Activated CD4-positive, alpha-beta T cell treated with anti-CD3 and anti-CD28 coated beads, Interleukin-2, amount 50 U/mL, for 1 hour (primary cell): ENCODE data around the gene ATF6.

Source experiments
- DNase-seq: peaks from one replicate; pipeline ENCODE4 v3.0.0-alpha.2; 2020

The ATF6 gene

GRCh38 chr1:161838362-161838761 lies 72.2 kb downstream of the ATF6 start:
- DNase-seq = no peak

GRCh38 chr1:161838885-161839284 lies 72.8 kb downstream of the ATF6 start:
- no peak for DNase-seq

GRCh38 chr1:161839591-161839990 lies 73.5 kb downstream of the ATF6 start:
- no peak for DNase-seq

DNA sequence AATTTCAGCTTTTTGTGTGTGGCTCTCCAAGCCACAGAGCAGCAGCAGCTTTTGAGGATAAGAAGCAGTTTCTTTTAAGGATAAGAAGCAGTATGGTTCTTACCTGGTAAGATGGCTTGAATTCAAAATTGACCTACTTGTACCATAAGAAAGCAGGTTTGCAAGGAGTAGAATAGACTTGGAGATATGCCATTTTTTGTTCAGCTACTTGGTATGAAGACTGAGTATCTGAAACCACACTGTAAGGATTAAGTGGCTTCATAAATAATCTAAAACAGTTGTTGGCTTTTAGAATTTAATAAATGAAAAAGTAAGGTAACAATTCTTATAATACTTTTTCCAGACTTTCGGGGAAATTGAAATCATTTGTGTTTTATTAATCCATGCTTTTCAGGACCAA lies 74.2 kb downstream of the ATF6 start:
- DNase-seq = no peak

- DNase-seq = no peak
Observed at GRCh38 chr1:161843156-161843555, 77.0 kb downstream of the ATF6 start.

- no peak for DNase-seq
Observed at GRCh38 chr1:161844696-161845095, 78.6 kb downstream of the ATF6 start.

- no peak for DNase-seq
Observed at GRCh38 chr1:161848676-161849075, 82.6 kb downstream of the ATF6 start.

DNA sequence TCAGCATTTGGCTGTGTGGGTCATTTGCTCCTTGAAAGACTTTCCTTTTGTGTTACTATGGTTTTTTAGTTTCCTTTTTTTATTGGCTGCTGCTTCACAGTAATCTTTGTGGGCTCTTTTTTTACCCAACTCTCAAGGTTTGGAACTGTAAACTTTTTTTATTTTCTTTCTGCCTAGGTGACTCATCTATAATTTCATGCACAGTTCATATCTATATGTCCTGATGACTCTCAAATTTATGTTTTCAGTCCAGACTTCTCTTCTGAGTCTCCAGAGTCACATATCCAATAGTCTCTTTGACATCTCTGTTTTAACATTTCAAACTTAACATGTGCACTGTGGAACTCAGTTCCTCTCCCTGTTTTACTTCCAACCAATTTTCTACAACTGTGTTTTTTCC lies 83.4 kb downstream of the ATF6 start:
- DNase-seq = no peak

GRCh38 chr1:161855260-161855659 lies 89.1 kb downstream of the ATF6 start:
- no peak for DNase-seq

DNA sequence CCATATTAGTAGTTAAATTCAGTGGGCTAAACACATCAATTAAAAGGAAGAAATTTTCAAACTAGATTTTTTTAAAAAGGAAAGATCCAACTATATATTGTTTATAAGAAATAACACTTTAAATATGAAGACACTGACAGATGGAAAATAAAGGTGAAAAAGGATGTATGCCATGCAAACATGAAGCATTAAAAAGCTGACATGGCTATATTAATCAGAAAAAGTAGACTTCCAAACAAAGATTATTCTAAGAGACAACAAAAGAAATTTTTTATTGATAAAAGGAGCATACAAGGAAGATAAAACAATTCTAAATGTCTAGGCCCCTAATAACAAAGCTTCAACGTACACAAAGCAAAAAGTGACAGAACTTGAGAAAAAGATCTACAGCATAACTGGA lies 92.2 kb downstream of the ATF6 start:
- no peak for DNase-seq

DNA sequence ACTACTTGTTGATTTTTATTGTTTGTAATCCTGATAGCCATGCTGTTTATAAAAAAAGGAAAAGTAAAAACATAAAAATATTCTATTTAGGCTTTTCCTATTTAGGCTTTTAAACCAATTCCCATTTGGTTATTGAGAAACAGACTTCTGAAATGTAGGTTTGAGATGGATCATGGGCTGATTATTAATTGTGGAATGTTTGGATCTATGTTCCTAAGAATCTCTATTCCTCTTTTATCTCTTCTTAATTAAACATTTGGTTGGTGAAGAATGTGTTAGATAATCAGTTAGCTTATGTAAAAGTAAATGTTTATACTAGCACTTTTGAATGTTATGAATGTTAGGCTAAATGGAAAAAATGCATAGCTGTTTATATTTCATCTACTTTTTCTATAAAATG lies 97.4 kb downstream of the ATF6 start:
- DNase-seq = no peak

GRCh38 chr1:161864577-161864976 lies 98.5 kb downstream of the ATF6 start:
- peak; percentile 0 for DNase-seq

DNA sequence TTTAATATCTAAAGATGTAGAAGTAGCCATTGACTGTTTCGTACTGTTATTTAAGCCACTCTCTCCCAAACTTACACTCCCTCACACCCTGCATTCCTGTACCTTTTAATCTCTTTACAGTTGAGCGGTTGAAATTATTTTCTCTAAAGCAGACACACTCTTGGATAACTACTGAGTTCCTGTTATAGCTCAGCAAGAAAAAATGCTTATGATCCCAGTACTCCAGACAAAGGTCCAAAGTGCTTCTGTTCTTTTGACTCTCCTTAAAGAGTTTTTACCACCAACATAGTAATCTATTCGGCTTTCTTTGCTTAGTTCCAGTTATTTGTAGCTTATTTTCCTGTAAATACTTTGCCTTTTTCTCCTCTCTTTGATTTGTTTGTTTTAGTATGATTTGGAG lies 100.1 kb downstream of the ATF6 start:
- DNase-seq = no peak

DNA sequence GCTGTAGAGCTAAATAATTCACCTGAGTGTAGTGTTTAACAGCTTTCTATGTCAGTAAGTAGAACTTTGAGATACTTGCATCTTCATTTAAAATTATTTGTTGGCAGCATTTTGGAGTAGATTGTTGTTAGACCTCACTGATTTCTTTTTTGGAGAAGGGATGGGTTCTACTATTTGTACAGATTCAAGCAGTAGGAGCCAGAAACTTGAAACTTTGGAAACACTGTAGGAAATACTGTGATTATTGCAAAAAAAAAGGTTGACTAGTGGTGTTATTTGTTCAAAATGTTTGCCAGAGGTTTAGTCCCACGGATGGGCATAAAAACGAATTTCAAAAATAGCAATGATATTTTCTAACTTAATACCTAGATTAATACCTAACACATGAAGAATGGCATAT lies 102.7 kb downstream of the ATF6 start:
- no peak for DNase-seq

DNA sequence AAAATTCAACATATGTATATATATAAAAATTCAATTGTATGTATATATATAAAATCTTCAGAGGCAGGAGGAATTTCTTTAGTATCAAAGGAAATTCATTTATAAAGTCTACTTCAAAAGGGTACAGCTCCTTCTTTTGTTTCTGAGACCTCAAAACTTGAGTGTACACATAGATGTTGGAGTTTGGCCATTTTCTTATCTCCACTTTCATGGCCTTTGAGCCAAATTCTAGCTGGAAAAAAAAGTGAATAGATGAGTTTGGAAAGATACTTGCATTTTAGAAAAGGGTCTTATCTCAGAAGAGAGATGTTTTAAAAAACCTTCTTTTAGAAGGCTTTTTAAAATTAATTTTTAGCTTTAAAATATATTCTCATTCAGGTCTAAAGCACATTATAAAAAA lies 103.2 kb downstream of the ATF6 start:
- no peak for DNase-seq

GRCh38 chr1:161872506-161872905 lies 106.4 kb downstream of the ATF6 start:
- DNase-seq = no peak

DNA sequence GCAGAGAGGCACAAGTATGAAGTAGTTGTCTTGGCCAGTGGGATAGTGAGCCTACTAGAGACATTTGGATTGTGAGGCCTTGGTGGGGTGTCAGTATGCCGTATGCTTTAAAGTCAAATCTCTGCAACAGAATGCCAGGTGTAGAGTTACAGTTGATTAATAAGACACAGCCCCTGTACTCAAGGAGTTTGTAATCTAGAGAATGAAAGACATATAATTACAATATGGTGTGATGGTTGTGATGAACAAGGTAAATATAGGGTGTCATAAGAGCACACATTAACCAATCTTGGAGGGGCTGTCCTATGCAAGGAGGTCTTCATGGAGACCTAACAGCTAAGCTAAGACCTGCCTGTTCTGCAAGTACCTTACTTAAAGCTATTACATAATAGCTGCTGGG lies 113.1 kb downstream of the ATF6 start:
- no peak for DNase-seq

DNA sequence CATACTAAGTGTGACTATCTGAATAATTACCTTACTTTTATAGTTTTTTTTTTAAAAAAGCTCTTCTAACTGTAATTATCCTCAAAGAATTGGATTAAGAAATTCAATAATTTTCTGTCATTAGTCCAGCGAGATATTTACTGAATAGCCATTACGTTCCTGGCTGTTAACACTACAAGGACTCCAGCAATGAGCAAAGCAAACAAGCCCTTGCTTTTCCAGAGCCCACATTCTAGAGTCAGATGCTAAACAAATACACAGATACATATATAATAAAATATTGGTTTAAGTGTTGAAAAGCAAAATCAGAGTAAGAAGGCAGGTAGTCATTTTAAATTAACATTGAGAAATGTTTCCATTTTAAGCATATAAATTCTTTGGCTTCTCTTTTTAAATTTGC lies 118.4 kb downstream of the ATF6 start:
- DNase-seq = no peak

- no peak for DNase-seq
Observed at GRCh38 chr1:161885003-161885402, 118.9 kb downstream of the ATF6 start.

DNA sequence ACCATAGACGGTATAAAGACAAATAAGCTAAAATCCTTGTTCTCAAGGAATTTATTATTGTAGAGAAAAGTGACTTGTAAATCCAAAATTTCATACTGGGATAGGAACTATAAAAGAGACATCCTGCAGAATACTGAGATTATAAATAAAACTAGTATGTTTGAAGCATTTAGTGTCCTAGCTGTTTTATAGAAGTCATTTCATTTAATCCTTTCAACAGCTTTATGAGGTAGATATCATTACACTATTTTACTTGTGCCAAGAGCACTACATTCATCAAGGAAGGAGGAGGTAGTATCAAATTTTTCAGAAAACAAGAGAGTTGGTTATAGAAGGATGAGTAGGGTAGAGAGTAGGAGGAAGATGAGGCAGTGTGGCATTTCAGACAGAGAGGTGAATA lies 119.6 kb downstream of the ATF6 start:
- no peak for DNase-seq

GRCh38 chr1:161886589-161886988 lies 120.5 kb downstream of the ATF6 start:
- DNase-seq = no peak

- DNase-seq = no peak
Observed at GRCh38 chr1:161887730-161888287, 121.7 kb downstream of the ATF6 start.

DNA sequence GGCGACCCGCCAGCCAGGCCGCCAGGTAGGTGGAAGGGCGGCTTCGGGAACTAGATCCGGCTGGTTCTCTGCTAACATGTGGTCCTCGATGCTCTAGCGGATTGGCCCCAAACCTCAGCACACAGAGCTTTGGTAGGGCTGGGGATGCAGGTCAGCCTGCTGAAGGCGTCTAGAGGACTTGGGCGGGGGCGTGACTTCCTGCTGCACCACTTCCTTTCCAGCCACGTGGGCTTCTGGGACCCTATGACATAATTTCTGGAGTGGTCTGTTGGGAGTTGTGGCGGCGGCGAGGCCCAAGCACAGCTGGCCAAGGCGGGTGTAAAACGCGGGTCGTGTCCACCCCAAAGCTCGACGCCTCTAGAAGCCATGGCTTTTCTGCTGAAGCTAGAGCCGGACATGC lies 124.5 kb downstream of the ATF6 start:
- no peak for DNase-seq

DNA sequence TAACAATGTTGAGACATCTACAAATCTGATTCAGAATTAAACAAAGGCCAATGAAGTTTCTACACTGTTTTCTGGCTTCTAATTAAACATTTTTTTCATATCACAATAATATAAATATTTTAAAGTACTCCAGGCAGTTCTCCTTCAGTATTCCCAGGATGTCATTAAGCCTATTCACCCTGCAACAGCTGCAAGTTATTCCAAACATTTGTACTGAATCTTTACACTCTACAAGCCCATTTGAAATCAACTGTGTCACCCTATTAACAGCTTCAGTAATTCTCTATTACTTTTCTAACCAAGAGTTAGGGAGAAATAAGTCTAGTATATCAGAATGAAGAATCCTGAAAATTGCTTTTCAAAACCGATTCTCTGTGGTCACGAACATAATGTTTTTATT lies 133.0 kb downstream of the ATF6 start:
- no peak for DNase-seq

DNA sequence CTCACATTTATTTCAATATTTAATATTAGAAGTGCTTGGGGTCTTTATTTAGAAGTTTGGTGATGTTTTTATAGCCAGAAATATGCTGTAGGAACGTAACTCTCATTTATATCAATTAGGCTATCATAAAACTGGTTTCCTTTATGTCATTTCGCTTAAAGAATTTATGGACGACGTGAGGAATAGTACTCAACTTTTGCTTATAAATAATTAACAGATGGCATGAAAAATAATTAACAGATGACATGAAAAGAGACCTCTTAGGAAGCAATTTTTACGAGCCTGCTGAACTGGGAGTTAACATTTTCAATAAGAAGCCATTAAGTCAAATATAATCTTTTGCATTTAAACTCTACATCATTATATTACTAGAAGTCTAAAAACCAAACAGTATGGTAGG lies 134.0 kb downstream of the ATF6 start:
- no peak for DNase-seq

GRCh38 chr1:161902182-161902581 lies 136.1 kb downstream of the ATF6 start:
- no peak for DNase-seq
